Keratinocyte (primary cell): ENCODE measurements around the gene CDC25A.

ENCODE experiments used
- CTCF ChIP-seq, 3 experiments: IDR thresholded peaks in 1 of 3; conservative IDR thresholded peaks in 1 of 3; optimal IDR thresholded peaks in 1 of 3; 2 replicates in 2 of 3; 3 replicates in 1 of 3; pipeline versions ENCODE3 to v1.5.1; 2011; ENCODE audit warnings: low read length in 3 of 3, mild to moderate bottlenecking in 3 of 3, moderate library complexity in 2 of 3, control low read depth in 1 of 3, inconsistent platforms in 1 of 3; ENCODE audit not compliant: insufficient read depth in 2 of 3; ENCODE audit errors: extremely low read depth in 1 of 3
- EZH2 ChIP-seq: IDR thresholded peaks from one replicate; pipeline ENCODE4 v1.6.1; 2012; ENCODE audit warnings: inconsistent platforms, mild to moderate bottlenecking, low read length, moderate library complexity

DNA sequence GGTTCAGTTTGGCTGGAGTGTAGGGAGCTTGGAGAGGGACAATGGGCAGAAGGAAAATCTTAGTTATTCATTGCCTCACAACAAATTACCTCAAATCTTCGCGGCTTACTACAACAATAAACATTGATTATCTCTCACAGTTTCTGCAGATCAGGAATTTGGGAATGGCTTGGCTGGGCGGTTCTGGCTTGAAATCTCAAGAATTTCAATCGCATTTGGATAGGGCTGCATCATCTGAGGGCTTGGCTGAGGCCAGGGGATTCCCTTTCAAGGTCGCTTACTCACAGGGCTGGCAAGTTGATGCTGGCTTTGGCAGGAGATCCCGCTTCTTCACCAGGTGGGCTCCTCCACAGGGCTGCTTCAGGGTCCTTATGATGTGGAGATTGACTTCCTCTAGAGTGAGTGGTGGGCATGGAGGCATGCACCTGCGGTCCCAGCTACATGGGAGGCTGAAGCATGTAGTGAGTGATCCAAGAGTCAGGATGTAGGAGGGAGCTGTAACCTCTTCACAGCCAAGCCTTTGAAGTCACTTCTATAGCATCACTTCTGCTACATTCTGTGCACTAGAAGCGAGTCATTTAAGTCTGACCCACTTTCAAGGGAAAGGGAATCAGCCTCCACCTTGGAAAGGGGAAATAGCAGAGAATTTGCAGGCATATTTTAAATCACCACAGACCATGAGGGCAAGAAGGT lies 63.1 kb downstream of the CDC25A start:
- TF ChIP-seq CTCF (optimal IDR thresholded peaks at IDR 0.05 in 1 of 3, IDR thresholded peaks at IDR 0.05 in 1 of 3, conservative IDR thresholded peaks at IDR 0.05 in 1 of 3; ENCODE audit: extremely low read depth in 1 of 3, insufficient read depth in 2 of 3, low read length in 3 of 3) (no peak), EZH2 (no peak)
